ENCODE results near the gene CCL19.

Gene CCL19

GRCh38 chr9:34694811-34695210 is 3.7 kb upstream of the CCL19 start:
- no peak for DNase-seq (ENCODE audit: low read depth)

GRCh38 chr9:34693560-34693959 is 2.5 kb upstream of the CCL19 start:
- no peak for DNase-seq (ENCODE audit: low read depth)

DNA sequence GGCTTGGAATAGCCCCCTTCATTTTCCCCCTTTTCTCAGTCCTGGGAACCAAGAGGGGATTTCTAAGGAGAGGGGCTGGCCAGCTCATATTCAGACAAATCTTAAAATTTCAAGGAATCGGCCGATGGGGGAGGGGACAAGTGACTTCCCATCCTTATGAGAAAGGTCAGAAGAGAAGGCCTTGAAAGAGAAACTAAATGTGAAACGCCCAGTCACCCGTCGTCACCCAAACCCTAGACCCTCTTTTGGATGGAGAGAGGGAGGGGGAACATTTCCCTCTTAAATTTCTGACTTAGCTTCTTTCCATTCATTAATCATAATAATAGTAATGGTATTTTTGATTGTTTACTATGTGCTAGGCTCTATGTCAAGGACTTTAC is 850 bp upstream of the CCL19 start:
- no peak for DNase-seq (ENCODE audit: low read depth)

- DNase-seq (ENCODE audit: low read depth): no peak
Measured at GRCh38 chr9:34689512-34689911, 1.6 kb downstream of the CCL19 start.

DNA sequence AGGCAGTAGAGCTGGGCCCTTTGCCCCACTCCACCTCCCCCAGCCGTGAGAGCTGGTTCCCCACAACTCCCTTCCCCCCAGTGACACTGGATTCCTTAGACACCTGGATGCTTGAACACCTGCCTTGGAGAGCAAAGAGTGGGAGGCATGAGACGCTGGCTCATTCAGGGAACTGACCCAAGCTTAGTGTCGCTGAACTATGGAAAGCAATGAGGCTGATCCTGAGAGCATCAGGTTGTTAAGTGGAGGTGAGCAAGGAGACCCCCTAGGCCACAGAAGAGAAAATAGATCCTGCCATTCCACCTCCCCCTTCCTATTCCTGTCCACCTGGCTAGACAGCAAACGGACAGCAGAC is 2.0 kb downstream of the CCL19 start:
- no peak for DNase-seq (ENCODE audit: low read depth)

GRCh38 chr9:34688329-34689115 is 2.6 kb downstream of the CCL19 start:
- no peak for DNase-seq (ENCODE audit: low read depth)

GRCh38 chr9:34687276-34688030 is 3.6 kb downstream of the CCL19 start:
- no peak for DNase-seq (ENCODE audit: low read depth)

DNA sequence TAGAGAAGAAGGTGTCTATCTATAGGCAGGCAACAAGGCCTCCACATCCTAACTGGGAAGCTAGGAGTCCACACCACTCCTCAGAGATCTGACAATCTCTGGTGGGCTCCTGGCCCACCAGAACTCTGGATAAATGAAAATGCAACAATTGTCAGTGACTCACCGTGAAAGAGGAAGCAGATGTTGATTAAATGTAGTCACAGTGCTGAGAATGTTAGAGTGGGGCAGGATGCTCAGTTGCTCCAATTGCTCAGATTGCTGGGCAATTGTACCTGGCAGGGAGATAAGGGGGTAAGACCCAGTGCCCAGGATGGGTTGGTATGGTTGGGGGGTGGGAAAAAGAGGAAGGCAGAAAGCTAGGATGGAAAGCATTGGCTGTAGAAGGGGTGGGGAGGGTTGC is 4.3 kb downstream of the CCL19 start:
- no peak for DNase-seq (ENCODE audit: low read depth)

DNA sequence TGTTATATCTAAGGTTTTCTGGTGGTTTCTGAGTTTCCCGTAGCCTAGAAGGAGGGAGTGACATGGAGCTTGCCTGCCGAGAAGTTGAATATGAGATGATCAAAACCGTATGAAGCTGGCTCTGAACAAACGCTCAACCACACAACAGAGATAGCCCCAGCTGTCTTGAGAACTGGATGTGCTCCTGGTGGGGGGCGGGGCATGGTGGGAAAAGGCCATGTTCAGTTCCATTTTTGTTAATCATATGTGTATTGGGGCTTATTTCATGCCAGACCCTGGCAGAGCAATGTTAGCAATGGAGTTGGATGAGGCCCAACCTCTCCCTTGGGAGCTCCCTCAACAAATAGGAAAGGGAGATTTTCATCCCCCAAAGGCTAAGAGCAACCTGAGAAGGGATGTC is 4.8 kb downstream of the CCL19 start:
- DNase-seq (ENCODE audit: low read depth): no peak

GRCh38 chr9:34685591-34685990 is 5.5 kb downstream of the CCL19 start:
- DNase-seq (ENCODE audit: low read depth): no peak

- no peak for DNase-seq (ENCODE audit: low read depth)
Measured at GRCh38 chr9:34684816-34685215, 6.3 kb downstream of the CCL19 start.

DNA sequence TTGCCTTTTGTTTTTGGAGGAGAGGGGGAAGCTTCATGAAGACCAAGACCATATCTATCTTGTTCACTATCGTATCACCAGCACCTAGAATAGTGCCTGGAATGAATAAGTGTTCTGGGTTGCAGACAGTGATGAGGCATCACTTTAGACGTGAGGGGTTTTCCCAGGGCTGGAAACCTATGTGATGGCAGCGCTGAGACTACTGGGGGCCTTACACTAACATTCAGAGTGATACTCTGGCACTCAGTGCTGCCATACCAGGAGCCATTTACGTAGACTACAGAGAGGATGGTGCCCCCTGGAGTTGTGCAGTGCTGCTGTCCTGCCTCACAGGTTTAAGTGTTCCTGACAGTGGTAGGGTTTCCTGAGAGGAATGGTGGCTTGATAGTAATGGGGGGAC is 6.9 kb downstream of the CCL19 start:
- DNase-seq (ENCODE audit: low read depth): no peak

DNA sequence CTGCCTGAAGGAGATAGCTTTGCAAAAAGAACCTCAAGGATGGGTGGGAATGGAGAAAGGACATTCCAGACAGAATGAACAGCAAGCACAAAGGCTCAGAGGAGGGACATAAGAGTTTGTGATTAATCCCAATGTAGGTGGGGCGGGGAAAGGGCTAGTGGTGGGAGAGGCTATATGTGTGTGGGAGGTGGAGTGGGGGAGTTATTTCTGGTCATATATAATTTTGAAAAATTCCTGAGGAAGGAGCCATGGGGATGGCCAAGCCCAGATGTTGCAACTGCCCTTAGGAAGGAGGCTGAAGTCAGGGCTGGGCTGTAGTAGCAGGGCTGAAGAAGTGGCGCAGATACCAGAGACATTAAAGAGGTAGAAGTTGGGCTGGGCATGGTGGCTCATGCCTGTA is 15.2 kb downstream of the CCL19 start:
- DNase-seq (ENCODE audit: low read depth): no peak

GRCh38 chr9:34675048-34675714 is 15.9 kb downstream of the CCL19 start:
- DNase-seq (ENCODE audit: low read depth): peak; percentile 36

DNA sequence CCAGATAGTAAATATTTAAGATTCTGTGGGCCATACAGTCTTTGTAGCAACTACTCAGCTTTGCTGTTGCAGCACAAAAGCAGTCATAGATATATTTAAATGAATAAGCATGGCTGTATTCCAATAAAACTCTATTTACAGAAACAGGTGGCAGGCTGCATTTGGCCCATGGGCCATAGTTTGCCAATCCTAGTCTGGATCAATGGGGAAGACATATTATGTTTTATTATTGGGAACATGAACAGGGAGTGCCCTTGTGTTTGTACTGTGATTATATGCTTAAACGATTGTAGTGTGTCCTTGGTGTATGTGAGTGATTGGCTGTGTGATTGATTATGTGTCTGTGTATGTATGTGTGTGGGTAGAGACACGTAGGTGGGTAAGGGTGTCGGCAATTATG is 16.6 kb downstream of the CCL19 start:
- DNase-seq (ENCODE audit: low read depth): no peak

DNA sequence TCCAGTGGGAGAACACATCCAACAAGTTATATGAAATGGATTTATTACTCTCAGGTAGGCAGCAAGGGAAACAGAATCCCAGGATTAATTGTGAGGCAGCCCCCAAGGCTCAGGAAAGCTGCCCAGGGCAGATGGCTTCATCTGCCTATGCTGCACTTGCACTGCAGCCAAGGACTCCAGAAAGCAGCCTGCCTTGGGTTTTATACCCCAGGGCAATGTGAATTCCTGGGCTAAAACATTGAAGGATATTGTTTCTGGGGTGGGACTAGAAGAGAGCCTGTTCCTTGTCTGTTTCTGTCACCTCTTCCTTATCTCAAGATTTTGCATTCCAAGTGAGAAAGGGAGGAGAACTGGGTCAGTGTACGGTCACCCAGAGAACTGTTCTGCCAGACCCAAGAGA is 19.8 kb downstream of the CCL19 start:
- DNase-seq (ENCODE audit: low read depth): no peak

DNA sequence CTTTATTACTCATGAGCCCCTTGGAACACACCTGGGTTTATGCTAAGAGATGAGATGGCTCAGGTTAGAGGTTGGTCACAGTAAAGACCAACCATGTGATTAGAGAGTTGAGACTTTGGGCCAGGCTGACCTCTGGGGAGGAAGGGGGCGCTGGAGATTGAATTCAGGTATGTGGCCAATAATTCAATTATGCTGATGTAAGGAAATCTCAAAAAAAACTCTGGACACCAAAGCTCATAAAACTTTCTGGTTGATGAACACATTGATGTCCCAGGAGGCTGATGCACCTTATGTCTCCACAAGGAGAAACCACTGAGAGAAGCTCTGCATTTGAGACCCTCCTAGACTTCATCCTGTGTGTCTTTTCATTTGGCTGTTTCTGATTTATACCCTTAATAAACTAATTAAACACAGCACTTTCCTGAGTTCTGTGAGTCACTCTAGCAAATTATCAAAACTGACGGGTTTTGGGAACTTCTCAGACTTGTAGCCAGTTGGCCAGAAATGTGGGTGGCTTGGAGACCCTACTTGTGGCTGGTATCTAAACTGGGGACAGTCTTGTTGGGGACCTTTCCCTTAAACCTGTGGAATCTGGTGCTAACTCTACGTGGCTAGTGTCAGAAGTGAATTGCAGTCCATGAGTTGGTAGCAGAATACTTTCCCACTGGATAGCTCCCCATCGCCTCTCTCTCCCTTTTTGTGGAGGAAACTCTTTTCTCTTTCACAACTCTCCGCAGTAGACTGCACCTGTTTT is 21.1 kb downstream of the CCL19 start:
- no peak for DNase-seq (ENCODE audit: low read depth)

GRCh38 chr9:34665381-34666250 is 25.5 kb downstream of the CCL19 start:
- DNase-seq (ENCODE audit: low read depth): peak; percentile 78

DNA sequence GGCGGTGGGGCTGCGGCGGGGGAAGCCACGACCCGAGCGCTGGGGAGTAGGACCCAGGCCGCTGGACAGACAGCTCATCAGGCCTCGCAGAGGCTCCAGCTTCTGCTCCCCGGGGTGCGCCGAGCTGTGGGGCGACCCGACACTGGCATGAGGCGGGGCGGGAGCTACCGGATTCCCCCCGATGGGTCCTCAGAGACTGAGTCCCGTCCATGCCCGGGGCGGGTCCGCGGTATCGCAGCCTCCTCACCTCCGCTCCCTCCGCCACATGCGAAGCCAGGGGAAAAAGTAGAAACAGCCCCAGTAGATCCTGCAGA is 26.1 kb downstream of the CCL19 start:
- DNase-seq (ENCODE audit: low read depth): no peak

DNA sequence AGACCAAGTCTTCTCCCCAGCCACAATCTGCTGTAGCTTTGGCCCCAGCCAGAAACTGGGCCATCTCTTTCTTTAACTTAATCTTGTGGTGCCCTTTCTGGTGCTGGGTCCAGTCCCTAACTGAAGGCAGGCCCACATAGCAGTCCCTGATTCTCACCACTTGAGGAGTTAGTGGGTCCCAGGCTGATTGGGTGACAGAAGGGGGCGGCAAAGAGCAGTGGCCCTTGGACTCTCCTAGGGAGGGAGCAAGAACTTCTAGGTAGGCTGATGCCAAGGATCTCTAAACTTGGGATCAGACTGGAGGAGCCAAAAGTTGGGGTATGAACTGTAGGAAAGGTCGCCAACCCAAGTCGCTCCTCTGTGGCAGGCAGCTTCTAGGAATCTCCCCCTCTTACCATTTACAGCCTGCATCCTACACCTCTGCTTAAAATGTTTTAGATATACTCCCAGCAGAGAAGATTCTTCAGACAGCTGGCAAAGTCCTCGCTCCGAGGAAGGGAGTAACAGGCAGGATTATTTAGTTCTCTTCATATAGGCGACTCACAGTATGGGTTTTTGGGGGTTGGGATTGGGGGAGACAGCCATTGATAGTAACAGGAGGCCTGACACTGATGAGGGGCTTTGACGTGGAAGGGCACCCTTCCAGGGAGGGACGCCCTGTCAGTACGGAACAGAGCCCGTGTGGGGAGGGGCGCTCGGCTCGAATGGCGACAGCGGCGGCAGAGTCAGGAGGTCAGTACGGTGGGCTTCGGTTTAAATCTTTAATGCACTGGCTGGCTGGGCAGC is 26.6 kb downstream of the CCL19 start:
- peak; percentile 40 for DNase-seq (ENCODE audit: low read depth)

GRCh38 chr9:34663303-34663605 is 27.8 kb downstream of the CCL19 start:
- DNase-seq (ENCODE audit: low read depth): no peak
